ENCODE results near the gene TRANK1.

- TF ChIP-seq CTCF (IDR thresholded peaks at IDR 0.05), result no peak
- no peak for TF ChIP-seq POLR2A (IDR thresholded peaks at IDR 0.05)
Measured at GRCh38 chr3:36815375-36815774, 129.5 kb downstream of the TRANK1 start.

All from upper lobe of left lung (tissue), 4 donors.